PC-3 (cell line): ENCODE data around the gene SDE2. TPM values are rescaled to one million over a fixed set of nuclear protein-coding genes. Genes with fewer than 3 reads are reported as not detected.

Experiments
- ATAC-seq: fragments of 200-7000 bp; cut with Tn5 transposase; 2 replicates; pipeline ENCODE4 v1.9.1; 2020; ENCODE audit warnings: mild to moderate bottlenecking, moderate library complexity
- BruUV-seq: library from RNA; stranded (reverse); fragments of 400-500 nt; replicated peaks from 2 replicates; lab custom pipeline; 2021; lab: Mats Ljungman, UMichigan
- CTCF ChIA-PET: fragments of 300-600 bp; sonication (Branson Sonifier 250); formaldehyde crosslinking; loops from one replicate; lab custom pipeline; 2022; ENCODE audit warnings: antibody characterized with exemption; lab: Charles Lee
- POLR2A ChIA-PET: fragments of 300-600 bp; sonication (Branson Sonifier 250); formaldehyde crosslinking; loops from one replicate; lab custom pipeline; 2022; ENCODE audit warnings: antibody characterized with exemption; ENCODE audit not compliant: unreplicated experiment; lab: Charles Lee
- DNase-seq: peaks from one replicate; pipeline ENCODE4 v3.0.0-alpha.2; 2015
- H2AFZ ChIP-seq: fragments of 300-600 bp; sonication (generic); 2 replicates; pipeline ENCODE4 v1.6.0; 2016; ENCODE audit warnings: antibody characterized with exemption, low read length
- H3F3A ChIP-seq: fragments of 300-600 bp; sonication (generic); one replicate; pipeline ENCODE4 v1.6.0; 2017; ENCODE audit warnings: antibody characterized with exemption, low read length, control low read depth, mild to moderate bottlenecking; ENCODE audit not compliant: unreplicated experiment
- H3K27ac ChIP-seq: fragments of 300-600 bp; sonication (generic); 2 replicates; pipeline ENCODE4 v1.5.1; 2016; ENCODE audit warnings: mild to moderate bottlenecking, low read length
- H3K27me3 ChIP-seq: fragments of 300-600 bp; sonication (generic); 2 replicates; pipeline ENCODE4 v1.6.1; 2016; ENCODE audit warnings: low read length, mixed read lengths
- H3K36me3 ChIP-seq: fragments of 300-600 bp; sonication (generic); 2 replicates; pipeline ENCODE4 v1.6.1; 2016; ENCODE audit warnings: low read depth, mixed run types, low read length, mixed read lengths
- H3K4me1 ChIP-seq: fragments of 300-600 bp; sonication (generic); 2 replicates; pipeline ENCODE4 v1.5.1; 2016; ENCODE audit warnings: low read length; ENCODE audit not compliant: insufficient read depth
- H3K4me2 ChIP-seq: fragments of 300-600 bp; sonication (generic); 2 replicates; pipeline ENCODE4 v1.6.0; 2016; ENCODE audit warnings: low read length
- H3K4me3 ChIP-seq: fragments of 300-600 bp; sonication (generic); 2 replicates; pipeline ENCODE4 v1.5.1; 2016; ENCODE audit warnings: mild to moderate bottlenecking, low read length, mixed read lengths
- H3K79me2 ChIP-seq: fragments of 300-600 bp; sonication (generic); 2 replicates; pipeline ENCODE4 v1.6.1; 2017; ENCODE audit warnings: low read length, mixed read lengths
- H3K9ac ChIP-seq: fragments of 300-600 bp; sonication (generic); 2 replicates; pipeline ENCODE4 v1.6.0; 2016; ENCODE audit warnings: mild to moderate bottlenecking, low read length
- H3K9me2 ChIP-seq: fragments of 300-600 bp; sonication (generic); replicated peaks from 2 replicates; pipeline ENCODE4 v1.6.1; 2016; ENCODE audit warnings: mixed run types, low read length, mixed read lengths
- H3K9me3 ChIP-seq: fragments of 300-600 bp; sonication (generic); 2 replicates; pipeline ENCODE4 v1.6.1; 2016; ENCODE audit warnings: low read length, mixed read lengths
- H4K20me1 ChIP-seq: fragments of 300-600 bp; sonication (generic); 2 replicates; pipeline ENCODE4 v1.6.1; 2016; ENCODE audit warnings: low read length, mixed read lengths
- EZH2 ChIP-seq: fragments of 300-600 bp; sonication (generic); IDR thresholded peaks from one replicate; pipeline ENCODE4 v1.6.1; 2017; ENCODE audit warnings: antibody characterized with exemption, mild to moderate bottlenecking, low read length; ENCODE audit not compliant: unreplicated experiment
- EZH2phosphoT487 ChIP-seq: fragments of 300-600 bp; sonication (generic); IDR thresholded peaks from 2 replicates; pipeline ENCODE4 v1.6.1; 2018; ENCODE audit warnings: mild to moderate bottlenecking, antibody characterized with exemption, low read length, borderline replicate concordance
- intact Hi-C: fragments of 100-400 bp; cut with micrococcal nuclease; formaldehyde crosslinking; loops from 2 replicates; pipeline ENCODE4 v1.9.0; 2023
- total RNA-seq: library from RNA; depleted of rRNA; stranded (reverse); fragments of >200 nt; gene quantifications from 2 replicates; pipeline ENCODE4 v1.2.3, GENCODE V29; 2014
- TF ChIP-seq, protein P1 (sequence below): fragments of 300-600 bp; sonication (generic); conservative IDR thresholded peaks from 2 replicates; pipeline ENCODE4 v1.5.1; 2017; ENCODE audit warnings: antibody characterized with exemption, low read depth, mild to moderate bottlenecking, low read length

SDE2 gene
- total RNA-seq, 1 experiment from 2014 or later = 26.1 TPM

DNA sequence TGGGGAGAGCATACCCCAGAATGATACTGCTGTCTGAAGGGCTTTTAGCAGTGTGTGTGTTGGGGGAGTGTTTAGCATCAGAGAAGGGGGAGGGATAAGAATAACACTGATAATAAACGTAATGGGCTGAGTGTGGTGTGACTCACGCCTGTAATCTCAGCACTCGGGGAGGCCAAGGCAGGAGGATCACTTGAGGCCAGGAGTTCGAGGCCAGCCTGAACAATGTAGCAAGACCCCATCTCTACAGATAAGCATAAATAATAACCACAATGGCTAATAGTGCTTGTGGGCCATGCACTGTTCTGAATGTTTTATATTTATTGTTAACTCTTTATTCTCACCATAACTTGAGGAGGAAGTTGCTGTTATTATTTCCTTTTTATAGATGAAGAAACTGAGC, 55.6 kb downstream of the SDE2 start:
- Histone ChIP-seq H3K9me2 (no peaks in the 10 kb centered on the region), H3K9me3 (no peaks in the 10 kb centered on the region), H3K9ac (no peak overlapping the region), H3K27me3 (no peaks in the 10 kb centered on the region), H3K79me2 (no peaks in the 10 kb centered on the region), H3K4me1 (no peaks in the 10 kb centered on the region), H3K4me2 (no peak overlapping the region), H3K27ac (no peak overlapping the region), H3F3A (no peaks in the 10 kb centered on the region), H4K20me1 (no peaks in the 10 kb centered on the region), H3K4me3 (no peak overlapping the region), H3K36me3 (no peaks in the 10 kb centered on the region), H2AFZ (no peak overlapping the region)
- intact Hi-C loops = no loop called here
- BruUV-seq = no TSS peak
- ATAC-seq (no peak), DNase-seq (no peak)
- no peak for TF ChIP-seq EZH2phosphoT487
- TF ChIP-seq, protein P1, sequence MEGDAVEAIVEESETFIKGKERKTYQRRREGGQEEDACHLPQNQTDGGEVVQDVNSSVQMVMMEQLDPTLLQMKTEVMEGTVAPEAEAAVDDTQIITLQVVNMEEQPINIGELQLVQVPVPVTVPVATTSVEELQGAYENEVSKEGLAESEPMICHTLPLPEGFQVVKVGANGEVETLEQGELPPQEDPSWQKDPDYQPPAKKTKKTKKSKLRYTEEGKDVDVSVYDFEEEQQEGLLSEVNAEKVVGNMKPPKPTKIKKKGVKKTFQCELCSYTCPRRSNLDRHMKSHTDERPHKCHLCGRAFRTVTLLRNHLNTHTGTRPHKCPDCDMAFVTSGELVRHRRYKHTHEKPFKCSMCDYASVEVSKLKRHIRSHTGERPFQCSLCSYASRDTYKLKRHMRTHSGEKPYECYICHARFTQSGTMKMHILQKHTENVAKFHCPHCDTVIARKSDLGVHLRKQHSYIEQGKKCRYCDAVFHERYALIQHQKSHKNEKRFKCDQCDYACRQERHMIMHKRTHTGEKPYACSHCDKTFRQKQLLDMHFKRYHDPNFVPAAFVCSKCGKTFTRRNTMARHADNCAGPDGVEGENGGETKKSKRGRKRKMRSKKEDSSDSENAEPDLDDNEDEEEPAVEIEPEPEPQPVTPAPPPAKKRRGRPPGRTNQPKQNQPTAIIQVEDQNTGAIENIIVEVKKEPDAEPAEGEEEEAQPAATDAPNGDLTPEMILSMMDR = no peak
- no peak for TF ChIP-seq EZH2
- ChIA-PET CTCF (no interaction called here), POLR2A (no interaction called here)

DNA sequence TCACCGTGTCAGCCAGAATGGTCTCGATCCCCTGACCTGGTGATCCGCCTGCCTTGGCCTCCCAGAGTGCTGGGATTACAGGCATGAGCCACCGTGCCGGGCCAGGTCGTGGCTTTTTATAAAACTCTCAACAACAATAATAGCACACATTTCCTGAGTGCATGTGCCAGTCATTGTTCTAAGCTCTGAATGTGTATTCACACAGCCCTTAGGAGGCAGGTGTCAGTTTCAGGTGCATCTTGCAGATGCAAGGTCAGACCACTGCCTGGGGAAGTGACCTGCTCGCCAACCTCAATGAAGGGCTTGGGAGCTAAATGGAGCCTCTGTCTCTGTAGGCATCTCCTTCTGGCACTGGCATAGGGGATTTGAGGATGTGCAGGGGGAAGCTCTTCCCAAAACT, 56.6 kb downstream of the SDE2 start:
- H3F3A ChIP-seq = no peaks in the 10 kb centered on the region
- H3K9me2 ChIP-seq = no peaks in the 10 kb centered on the region
- ChIA-PET CTCF (no interaction called here), POLR2A (no interaction called here)
- H3K27me3 ChIP-seq = no peaks in the 10 kb centered on the region
- H3K9me3 ChIP-seq = no peaks in the 10 kb centered on the region
- no peaks in the 10 kb centered on the region for H3K4me1 ChIP-seq
- no peak for ATAC-seq
- no peaks in the 10 kb centered on the region for H4K20me1 ChIP-seq
- no peaks in the 10 kb centered on the region for H3K36me3 ChIP-seq
- BruUV-seq = no TSS peak
- no peak for DNase-seq
- no peaks in the 10 kb centered on the region for H3K79me2 ChIP-seq
- no peak overlapping the region for H3K27ac ChIP-seq
- no peak overlapping the region for H3K4me2 ChIP-seq
- intact Hi-C loops = no loop called here
- TF ChIP-seq, protein P1 = no peak
- TF ChIP-seq EZH2phosphoT487 (no peak), EZH2 (no peak)
- H3K4me3 ChIP-seq = no peak overlapping the region
- H3K9ac ChIP-seq = no peak overlapping the region
- H2AFZ ChIP-seq = no peak overlapping the region

DNA sequence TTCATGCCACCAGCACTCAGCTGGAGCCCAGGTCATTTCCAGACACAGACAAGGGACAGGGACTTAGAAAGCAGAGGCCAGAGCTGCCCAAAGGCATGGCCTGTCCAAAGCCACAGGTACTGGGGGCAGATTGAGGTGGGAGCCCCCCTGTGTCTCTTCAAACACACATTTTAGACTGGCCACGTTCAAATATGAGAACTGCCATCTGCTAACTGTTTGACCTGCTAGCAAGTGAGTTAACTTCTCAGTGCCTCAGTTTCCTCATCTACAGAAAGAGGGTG, 57.3 kb downstream of the SDE2 start:
- POLR2A ChIA-PET = no interaction called here
- no peaks in the 10 kb centered on the region for H3K27me3 ChIP-seq
- no peaks in the 10 kb centered on the region for H3F3A ChIP-seq
- H3K36me3 ChIP-seq = no peaks in the 10 kb centered on the region
- no peaks in the 10 kb centered on the region for H3K9me3 ChIP-seq
- H3K27ac ChIP-seq = no peak overlapping the region
- BruUV-seq = no TSS peak
- H4K20me1 ChIP-seq = no peaks in the 10 kb centered on the region
- H3K4me1 ChIP-seq = no peaks in the 10 kb centered on the region
- no peaks in the 10 kb centered on the region for H3K9me2 ChIP-seq
- DNase-seq (no peak), ATAC-seq (no peak)
- no peaks in the 10 kb centered on the region for H3K79me2 ChIP-seq
- intact Hi-C loops = no loop called here
- no peak overlapping the region for H3K4me3 ChIP-seq
- H3K9ac ChIP-seq = no peak overlapping the region
- H2AFZ ChIP-seq = no peak overlapping the region
- CTCF ChIA-PET = no interaction called here
- TF ChIP-seq, protein P1 = no peak
- TF ChIP-seq EZH2 (no peak), EZH2phosphoT487 (no peak)
- H3K4me2 ChIP-seq = no peak overlapping the region
